Activated CD4-positive, alpha-beta T cell treated with anti-CD3 and anti-CD28 coated beads, Interleukin-2, amount 10 ng/mL, durations not matched to agents 24 days and 14 days (primary cell): ENCODE measurements around the gene SNTB2. TPM values are rescaled to one million over a fixed set of nuclear protein-coding genes. Genes with fewer than 3 reads are reported as not detected.

Experiments
- DNase-seq: peaks from one replicate; pipeline ENCODE4 v3.0.0; 2022
- H3K27ac Mint-ChIP-seq: one replicate; pipeline ENCODE4 v1.8.0; 2022; ENCODE audit warnings: mild to moderate bottlenecking, mixed read lengths
- H3K27me3 Mint-ChIP-seq: one replicate; pipeline ENCODE4 v1.8.0; 2022; ENCODE audit warnings: mixed read lengths
- H3K36me3 Mint-ChIP-seq: one replicate; pipeline ENCODE4 v1.8.0; 2022; ENCODE audit warnings: low read depth, mild to moderate bottlenecking, mixed read lengths
- H3K4me1 Mint-ChIP-seq: one replicate; pipeline ENCODE4 v1.8.0; 2021; ENCODE audit warnings: mixed read lengths
- H3K4me3 Mint-ChIP-seq: one replicate; pipeline ENCODE4 v1.8.0; 2022; ENCODE audit warnings: mild to moderate bottlenecking, moderate library complexity, mixed read lengths
- H3K9me3 Mint-ChIP-seq: one replicate; pipeline ENCODE4 v1.8.0; 2021; ENCODE audit warnings: mixed read lengths
- intact Hi-C: fragments of 100-400 bp; cut with micrococcal nuclease; formaldehyde crosslinking; loops from one replicate; pipeline ENCODE4 v1.15.1; 2023
- total RNA-seq: library from RNA; stranded (reverse); gene quantifications from 2 replicates; pipeline ENCODE4 v1.2.3, GENCODE V29; 2022

SNTB2 gene
- total RNA-seq, 1 donor from 2014 or later = 23.3 TPM

DNA sequence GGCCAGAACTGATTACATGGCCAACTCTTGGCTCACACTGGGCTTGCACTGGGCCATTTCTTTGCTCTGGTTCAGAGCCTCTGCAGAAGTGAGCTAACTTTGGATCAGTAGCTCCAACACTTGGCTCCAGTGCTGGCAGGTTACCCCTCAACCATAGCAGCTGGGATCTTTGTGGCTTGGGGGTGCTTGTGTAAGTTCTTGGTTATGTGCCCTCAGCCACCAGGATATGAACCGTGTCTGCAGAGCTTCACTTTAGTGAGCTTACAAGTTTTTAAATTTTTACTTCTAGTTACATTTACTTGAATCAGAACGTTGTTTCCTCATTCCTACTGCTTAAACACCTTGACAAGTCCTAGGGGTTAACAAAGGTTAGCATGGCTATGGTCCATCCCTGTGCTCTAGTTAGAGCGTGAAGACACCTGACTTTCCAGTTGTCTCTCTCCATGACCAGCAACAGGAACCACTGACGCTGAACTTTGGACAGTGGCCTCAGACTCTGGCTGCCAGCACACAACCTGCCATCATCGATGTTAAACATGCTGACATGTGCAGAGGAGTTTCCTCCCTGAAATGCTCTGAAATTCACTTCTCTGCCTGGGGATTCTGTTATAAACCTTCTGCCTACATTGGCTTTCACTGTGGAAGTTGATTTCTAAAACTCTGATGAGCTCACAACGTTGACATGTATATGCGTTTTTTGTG is 139.4 kb downstream of the SNTB2 start:
- intact Hi-C loops = no loop called here
- no peaks in the 10 kb centered on the region for H3K9me3 Mint-ChIP-seq
- peak overlapping the region; percentile 50 for H3K4me3 Mint-ChIP-seq
- no peak for DNase-seq
- H3K27ac Mint-ChIP-seq = no peak overlapping the region
- no peaks in the 10 kb centered on the region for H3K27me3 Mint-ChIP-seq
- H3K36me3 Mint-ChIP-seq = peaks cover 55% of the 10 kb centered on the region
- H3K4me1 Mint-ChIP-seq = peaks cover 31% of the 10 kb centered on the region

DNA sequence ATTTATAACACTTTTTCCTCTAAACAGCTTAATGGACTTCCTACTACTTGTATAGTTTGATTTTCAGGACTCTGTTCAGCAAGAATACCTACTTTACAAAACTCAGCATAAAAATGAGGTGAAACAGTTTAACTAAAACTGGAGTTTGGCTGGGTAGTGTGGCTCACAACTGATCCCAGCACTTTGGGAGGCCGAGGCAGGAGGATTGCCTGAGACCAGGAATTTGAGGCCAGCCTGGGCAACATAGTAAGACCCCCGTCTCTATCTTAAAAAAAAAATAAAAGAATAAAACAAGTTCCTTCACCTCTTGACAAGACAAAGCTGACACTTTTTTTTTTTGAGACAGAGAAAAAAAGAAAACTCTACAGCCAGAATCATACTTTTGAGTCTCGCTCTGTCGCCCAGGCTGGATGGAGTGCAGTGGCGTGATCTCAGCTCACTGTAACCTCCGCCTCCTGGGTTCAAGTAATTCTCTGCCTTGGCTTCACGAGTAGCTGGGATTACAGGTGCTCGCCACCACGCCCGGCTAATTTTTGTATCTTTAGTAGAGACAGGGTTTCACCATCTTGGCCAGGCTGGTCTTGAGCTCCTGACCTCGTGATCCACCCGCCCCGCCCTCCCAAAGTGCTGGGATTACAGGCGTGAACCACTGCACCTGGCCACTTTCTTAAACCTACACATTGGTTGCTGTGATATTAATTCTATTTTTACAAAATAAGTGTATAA is 140.8 kb downstream of the SNTB2 start:
- Mint-ChIP-seq H3K4me1 (peaks cover 31% of the 10 kb centered on the region), H3K4me3 (peak overlapping the region; percentile 52), H3K9me3 (no peaks in the 10 kb centered on the region), H3K27ac (no peak overlapping the region), H3K36me3 (peaks cover 54% of the 10 kb centered on the region), H3K27me3 (no peaks in the 10 kb centered on the region)
- intact Hi-C loops = no loop called here
- no peak for DNase-seq

DNA sequence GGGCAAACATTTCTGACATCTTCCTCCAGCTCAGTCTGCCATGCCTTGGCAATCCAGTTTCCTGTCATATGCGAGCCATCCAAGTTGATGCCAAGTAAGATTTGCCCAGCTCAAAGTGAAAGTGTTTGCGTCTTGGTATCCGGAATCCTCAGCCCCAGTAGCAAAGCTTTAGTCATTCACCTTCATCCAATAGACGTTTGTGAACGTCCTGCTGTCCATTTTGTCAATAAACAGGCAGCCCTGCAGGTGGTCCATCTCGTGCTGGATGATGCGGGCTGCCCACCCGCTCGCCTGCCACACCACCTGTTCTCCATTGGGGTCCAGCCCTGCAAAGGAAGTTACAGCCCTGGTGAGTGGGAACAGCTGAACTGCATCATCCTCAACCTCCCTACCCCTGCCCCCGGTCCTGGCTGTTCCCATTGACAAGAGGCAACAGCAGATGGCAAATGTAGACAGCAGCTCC is 141.9 kb downstream of the SNTB2 start:
- peak overlapping the region; percentile 58 for H3K27ac Mint-ChIP-seq
- peaks cover 31% of the 10 kb centered on the region for H3K4me1 Mint-ChIP-seq
- H3K4me3 Mint-ChIP-seq = peak overlapping the region; percentile 90
- H3K9me3 Mint-ChIP-seq = no peaks in the 10 kb centered on the region
- H3K36me3 Mint-ChIP-seq = peaks cover 55% of the 10 kb centered on the region
- no peaks in the 10 kb centered on the region for H3K27me3 Mint-ChIP-seq
- intact Hi-C loops = no loop called here
- no peak for DNase-seq

DNA sequence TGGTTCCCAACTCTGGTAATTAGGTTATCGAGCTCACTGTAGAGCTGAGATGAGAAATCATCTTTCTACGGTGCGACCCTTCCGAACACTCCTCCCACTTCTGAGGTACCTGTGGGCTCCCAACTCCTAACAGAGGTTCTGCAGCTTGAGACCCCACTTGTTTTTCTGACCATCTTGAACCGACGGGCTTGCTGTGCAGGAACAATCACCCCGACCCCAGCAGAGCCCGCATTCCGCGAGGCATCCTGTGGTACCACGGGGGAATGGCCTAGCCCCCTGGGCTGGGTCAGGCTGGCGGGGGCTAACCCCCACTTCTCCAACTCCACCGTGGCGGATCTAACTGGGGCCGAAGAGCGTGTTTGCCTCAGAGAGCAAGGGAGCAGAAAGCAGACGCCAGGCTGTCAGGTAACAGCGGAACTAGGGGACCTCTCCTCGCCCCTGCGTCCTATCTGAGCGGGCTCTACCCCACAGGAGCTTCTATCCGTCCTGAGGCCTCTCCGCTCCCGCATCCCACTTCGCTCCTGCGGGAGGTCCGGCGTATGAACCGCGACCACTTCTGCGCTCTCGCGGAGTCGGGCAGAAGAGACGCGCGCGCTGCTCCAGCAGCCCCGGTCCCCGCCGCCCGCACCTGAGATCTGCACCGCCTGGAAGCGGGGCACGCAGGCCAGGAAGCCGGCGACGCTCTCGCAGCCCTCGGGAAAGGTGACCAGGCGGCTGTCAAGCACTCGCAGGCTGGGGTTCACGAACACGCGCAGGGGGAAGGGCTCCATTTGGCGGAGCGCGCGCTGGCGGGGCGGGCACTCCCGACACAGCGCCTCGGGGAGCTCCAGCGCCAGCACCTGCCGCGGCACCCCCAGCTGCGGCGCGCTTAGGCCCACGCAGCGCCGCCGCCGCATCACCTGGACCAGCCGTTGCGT is 142.7 kb downstream of the SNTB2 start:
- no peak for DNase-seq
- Mint-ChIP-seq H3K4me3 (peak overlapping the region; percentile 90), H3K4me1 (peaks cover 34% of the 10 kb centered on the region), H3K9me3 (no peaks in the 10 kb centered on the region), H3K27ac (peak overlapping the region; percentile 58), H3K27me3 (no peaks in the 10 kb centered on the region), H3K36me3 (peaks cover 57% of the 10 kb centered on the region)
- intact Hi-C loops = loop anchor here (1.0 to 10.0 kb wide), 5 partner anchors 10 to 1665 kb away; partner anchors contain the start of genes ACD, C16orf86, CHTF8 and COG8

DNA sequence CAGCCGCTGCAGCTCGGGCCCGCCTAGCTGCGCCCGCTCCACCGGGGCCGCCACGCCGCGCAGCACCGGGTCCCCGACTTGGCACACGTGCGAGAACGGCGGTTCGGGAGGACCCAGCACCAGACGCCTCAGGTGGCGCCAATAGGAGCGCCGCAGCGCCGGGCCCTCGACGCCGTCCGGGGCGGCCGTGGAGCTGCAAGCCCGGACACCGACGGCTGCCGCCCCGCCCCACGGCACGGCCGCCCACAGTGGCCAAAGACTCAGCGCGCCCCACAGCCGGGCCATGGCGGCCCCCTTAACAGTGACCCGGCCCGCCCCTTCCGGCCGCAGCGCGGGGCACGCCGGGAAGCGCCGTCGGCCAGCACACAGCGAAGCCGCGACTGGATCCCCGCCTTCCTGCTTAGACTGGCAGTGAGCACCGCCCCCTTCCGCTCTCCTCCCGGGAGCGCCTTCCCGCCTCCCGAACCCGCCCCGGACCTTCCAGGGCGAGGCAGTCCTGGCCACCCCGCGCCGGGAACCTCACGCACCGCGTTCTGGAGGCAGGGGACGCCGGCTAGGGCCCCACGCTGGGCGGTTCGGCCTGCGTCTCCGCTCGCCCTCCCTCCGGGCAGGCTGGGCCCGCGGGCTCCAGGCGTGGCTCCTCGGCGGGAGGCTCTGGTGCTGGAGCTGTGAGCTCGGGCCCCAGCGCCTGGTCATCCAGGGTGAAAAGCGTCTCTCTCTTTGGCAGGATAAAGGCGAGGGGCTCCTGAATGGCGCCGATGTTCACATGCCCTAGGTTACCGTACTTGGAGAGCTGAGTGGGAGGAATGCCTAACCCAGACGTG is 143.5 kb downstream of the SNTB2 start, which contains the start of gene PDF:
PDF (minus strand) TSS at position 303 of the 824 bp plus-strand sequence; CDS start at position 285, 18 bp downstream.
- peak within 1 kb of the TSS; percentile 89 for H3K27ac Mint-ChIP-seq
- H3K36me3 Mint-ChIP-seq = peaks cover 64% of the 10 kb centered on the region
- peak; percentile 97 for DNase-seq
- no peaks in the 10 kb centered on the region for H3K27me3 Mint-ChIP-seq
- peak within 1 kb of the TSS; percentile 90 for H3K4me3 Mint-ChIP-seq
- no peaks in the 10 kb centered on the region for H3K9me3 Mint-ChIP-seq
- intact Hi-C loops = loop anchor here (1.0 to 10.0 kb wide), 5 partner anchors 9 to 1666 kb away; partner anchors contain the start of genes ACD, C16orf86, CHTF8 and COG8
- H3K4me1 Mint-ChIP-seq = peaks cover 32% of the 10 kb centered on the region

DNA sequence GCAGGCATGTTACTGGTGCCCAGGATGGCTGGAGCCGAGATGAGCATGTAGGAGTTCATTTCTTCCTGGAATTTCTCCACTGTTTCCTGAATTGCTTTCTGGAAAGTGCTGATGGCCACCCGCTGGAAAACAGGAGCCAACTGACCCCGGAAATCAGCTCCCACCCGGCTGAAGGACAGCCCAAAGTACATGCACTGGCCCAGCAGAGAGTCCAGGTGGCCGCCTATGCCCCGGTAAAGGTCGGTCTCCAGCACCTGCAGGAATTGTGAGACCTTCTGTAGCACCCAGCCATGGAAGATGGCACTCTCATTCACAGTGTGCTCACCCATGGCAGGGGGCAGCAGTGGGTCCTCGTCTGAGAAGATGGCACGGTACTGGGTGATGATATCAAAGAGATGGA is 147.7 kb downstream of the SNTB2 start:
- H3K4me3 Mint-ChIP-seq = no peak overlapping the region
- H3K4me1 Mint-ChIP-seq = peaks cover 26% of the 10 kb centered on the region
- H3K36me3 Mint-ChIP-seq = peaks cover 56% of the 10 kb centered on the region
- intact Hi-C loops = loop anchor here (10.0 kb wide), 2 partner anchors 230 to 1670 kb away; partner anchors contain the start of genes ACD, C16orf86, ENKD1 and NFAT5
- DNase-seq = no peak
- H3K9me3 Mint-ChIP-seq = no peaks in the 10 kb centered on the region
- no peak overlapping the region for H3K27ac Mint-ChIP-seq
- H3K27me3 Mint-ChIP-seq = no peaks in the 10 kb centered on the region

DNA sequence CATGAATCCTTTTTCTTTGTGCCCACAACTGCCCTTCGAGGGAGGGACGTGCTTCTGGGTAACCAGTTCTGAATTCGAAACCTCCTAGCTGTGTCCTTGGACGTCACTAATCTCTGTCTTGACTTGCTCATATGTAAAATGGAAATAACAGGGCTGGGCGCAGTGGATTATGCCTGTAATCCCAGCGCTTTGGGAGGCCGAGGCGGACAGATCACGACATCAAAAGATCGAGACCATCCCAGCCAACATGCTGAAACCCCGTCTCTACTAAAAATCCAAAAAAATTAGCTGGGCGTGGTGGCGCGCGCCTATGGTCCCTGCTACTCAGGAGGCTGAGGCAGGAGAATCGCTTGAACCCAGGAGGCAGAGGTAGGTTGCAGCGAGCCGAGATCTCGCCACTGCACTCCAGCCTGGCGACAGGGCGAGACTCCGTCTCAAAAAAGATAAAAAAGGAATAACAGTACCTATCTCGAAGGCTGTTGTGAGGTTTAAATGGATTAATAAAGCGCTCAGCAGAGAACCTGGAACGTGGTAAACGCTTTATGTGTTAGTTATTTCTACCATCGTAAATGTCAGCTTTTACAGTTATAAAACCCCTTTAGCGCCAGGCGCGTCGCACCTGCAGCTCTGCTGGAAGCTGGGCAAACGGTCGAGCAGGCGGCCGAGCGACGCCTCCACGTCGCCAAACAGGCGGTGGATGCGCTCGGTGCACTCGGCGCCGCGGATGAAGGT is 151.8 kb downstream of the SNTB2 start:
- peak overlapping the region; percentile 87 for H3K27ac Mint-ChIP-seq
- no peak for DNase-seq
- peak overlapping the region; percentile 98 for H3K4me3 Mint-ChIP-seq
- H3K4me1 Mint-ChIP-seq = peaks cover 43% of the 10 kb centered on the region
- H3K9me3 Mint-ChIP-seq = no peaks in the 10 kb centered on the region
- H3K27me3 Mint-ChIP-seq = no peaks in the 10 kb centered on the region
- intact Hi-C loops = loop anchor here (1.0 to 10.0 kb wide), 6 partner anchors 8 to 1674 kb away; partner anchors contain the start of genes ACD, C16orf86, CYB5B and ENKD1
- peaks cover 73% of the 10 kb centered on the region for H3K36me3 Mint-ChIP-seq

DNA sequence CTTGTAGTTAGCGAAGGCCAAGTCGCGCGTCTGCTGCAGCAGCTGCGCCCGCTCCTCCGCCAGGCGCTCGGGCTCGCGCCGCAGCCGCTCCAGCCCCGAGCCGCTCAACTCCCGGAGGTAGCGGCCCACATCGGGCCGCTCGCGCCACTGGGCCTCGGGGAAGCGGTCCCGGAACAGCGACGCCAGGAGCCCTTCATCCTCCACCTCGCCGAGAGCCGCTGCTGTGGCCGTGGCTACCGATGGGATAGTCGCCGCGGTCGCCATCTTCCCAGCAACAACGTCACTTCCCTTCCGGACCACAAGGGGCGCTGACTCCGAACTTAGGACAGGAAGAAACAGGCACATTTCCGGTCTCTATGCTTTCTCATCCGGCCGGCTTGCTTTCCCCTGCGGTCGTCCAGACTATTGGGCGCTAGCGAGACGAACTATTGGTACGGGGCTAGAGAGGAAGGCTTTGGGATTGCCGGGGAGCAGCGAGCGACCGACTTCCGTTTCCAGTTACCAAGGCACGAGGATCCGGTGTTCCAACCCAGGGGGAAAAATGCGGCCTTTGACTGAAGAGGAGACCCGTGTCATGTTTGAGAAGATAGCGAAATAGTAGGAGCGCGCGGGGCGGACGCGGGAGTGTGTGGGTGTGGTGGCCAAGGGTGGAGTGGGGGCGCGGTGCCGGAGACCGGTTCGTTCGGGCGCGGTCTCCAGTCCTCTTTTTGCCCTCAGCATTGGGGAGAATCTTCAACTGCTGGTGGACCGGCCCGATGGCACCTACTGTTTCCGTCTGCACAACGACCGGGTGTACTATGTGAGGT is 152.5 kb downstream of the SNTB2 start, which contains the start of the genes COG8 and NIP7:
COG8 (minus strand) TSS at position 276 of the 806 bp plus-strand sequence; CDS start at position 264, 12 bp downstream.
NIP7 (plus strand) TSS at position 484 of the 806 bp plus-strand sequence; CDS start at position 542, 58 bp downstream.
- Mint-ChIP-seq H3K27ac (peak within 1 kb of the TSS; percentile 99), H3K36me3 (peaks cover 71% of the 10 kb centered on the region), H3K4me1 (peaks cover 40% of the 10 kb centered on the region), H3K9me3 (no peaks in the 10 kb centered on the region), H3K27me3 (no peaks in the 10 kb centered on the region), H3K4me3 (peak within 1 kb of the TSS; percentile 98)
- DNase-seq = peak; percentile 98
- intact Hi-C loops = loop anchor here (1.0 to 10.0 kb wide), 6 partner anchors 9 to 1675 kb away; partner anchors contain the start of genes ACD, C16orf86, CYB5B and ENKD1

DNA sequence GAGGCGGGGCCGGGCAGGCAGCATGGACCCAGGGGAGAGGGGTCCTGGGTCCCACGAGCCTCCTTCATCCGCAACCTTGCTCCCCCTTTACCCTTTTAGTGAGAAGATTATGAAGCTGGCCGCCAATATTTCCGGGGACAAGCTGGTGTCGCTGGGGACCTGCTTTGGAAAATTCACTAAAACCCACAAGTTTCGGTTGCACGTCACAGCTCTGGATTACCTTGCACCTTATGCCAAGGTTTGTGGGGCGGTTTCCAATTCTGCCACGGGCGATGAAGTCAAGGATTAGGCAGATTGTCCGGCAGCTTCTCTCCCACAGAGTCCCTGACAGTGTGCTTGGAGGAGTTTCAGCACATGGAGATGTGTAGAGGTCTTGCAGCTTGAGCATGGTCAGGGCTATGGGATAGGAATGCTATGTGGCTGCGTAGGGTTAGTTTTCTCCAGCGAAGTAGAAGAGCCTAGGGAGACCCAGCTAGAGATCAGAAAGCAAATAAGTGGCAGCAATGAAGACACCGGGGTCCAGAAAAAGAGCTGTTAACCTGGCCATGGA is 153.2 kb downstream of the SNTB2 start:
- H3K9me3 Mint-ChIP-seq = no peaks in the 10 kb centered on the region
- H3K27me3 Mint-ChIP-seq = no peaks in the 10 kb centered on the region
- no peak for DNase-seq
- peak overlapping the region; percentile 98 for H3K4me3 Mint-ChIP-seq
- intact Hi-C loops = no loop called here
- H3K4me1 Mint-ChIP-seq = peaks cover 40% of the 10 kb centered on the region
- H3K27ac Mint-ChIP-seq = peak overlapping the region; percentile 99
- H3K36me3 Mint-ChIP-seq = peaks cover 68% of the 10 kb centered on the region

DNA sequence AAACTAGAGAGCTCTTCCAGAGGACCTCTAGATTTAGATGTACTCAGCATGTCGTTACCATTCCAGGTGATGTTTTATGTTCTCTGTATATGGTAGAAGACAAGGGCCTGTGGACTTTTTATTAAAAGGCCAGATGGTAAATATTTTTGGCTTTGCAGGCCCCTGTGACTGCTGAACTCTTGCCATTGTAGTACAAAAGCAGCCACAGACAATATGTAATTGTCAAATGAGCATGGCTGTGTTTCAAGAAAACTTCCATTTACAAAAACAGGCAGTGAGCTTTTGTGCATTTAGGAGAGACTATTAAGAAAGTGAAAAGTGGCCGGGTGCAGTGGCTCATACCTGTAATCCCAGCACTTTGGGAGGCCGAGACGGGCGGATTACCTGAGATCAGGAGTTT is 157.2 kb downstream of the SNTB2 start:
- peaks cover 66% of the 10 kb centered on the region for H3K36me3 Mint-ChIP-seq

DNA sequence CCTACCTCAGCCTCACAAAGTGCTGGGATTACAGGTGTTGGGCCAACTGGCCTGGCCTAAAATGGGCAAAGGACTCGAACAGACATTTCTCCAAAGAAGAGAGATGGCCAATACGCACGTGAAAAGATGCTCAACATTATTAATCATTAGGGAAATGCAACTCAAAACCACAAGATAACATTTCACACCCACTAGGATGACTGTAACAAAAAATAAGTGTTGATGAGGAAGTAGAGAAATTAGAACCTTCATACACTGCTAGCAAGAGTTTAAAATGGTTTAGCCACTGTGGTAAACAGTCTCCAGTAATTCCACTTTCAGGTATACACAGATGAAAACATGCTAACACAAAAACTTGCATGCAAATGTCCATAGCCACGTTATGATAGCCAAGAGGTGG is 159.0 kb downstream of the SNTB2 start:
- H3K36me3 Mint-ChIP-seq = peaks cover 55% of the 10 kb centered on the region
- no peaks in the 10 kb centered on the region for H3K27me3 Mint-ChIP-seq
- H3K4me1 Mint-ChIP-seq = peaks cover 12% of the 10 kb centered on the region
- DNase-seq = no peak
- H3K27ac Mint-ChIP-seq = no peak overlapping the region
- no peaks in the 10 kb centered on the region for H3K9me3 Mint-ChIP-seq
- intact Hi-C loops = no loop called here
- H3K4me3 Mint-ChIP-seq = no peak overlapping the region

More for the DNA sequence above, 157.2 kb downstream of the SNTB2 start:
- Mint-ChIP-seq H3K4me3 (no peak overlapping the region), H3K27me3 (no peaks in the 10 kb centered on the region), H3K27ac (no peak overlapping the region), H3K4me1 (peaks cover 23% of the 10 kb centered on the region), H3K9me3 (no peaks in the 10 kb centered on the region)
- DNase-seq = no peak
- intact Hi-C loops = no loop called here
